ENCODE results near the gene AGPAT2.

DNA sequence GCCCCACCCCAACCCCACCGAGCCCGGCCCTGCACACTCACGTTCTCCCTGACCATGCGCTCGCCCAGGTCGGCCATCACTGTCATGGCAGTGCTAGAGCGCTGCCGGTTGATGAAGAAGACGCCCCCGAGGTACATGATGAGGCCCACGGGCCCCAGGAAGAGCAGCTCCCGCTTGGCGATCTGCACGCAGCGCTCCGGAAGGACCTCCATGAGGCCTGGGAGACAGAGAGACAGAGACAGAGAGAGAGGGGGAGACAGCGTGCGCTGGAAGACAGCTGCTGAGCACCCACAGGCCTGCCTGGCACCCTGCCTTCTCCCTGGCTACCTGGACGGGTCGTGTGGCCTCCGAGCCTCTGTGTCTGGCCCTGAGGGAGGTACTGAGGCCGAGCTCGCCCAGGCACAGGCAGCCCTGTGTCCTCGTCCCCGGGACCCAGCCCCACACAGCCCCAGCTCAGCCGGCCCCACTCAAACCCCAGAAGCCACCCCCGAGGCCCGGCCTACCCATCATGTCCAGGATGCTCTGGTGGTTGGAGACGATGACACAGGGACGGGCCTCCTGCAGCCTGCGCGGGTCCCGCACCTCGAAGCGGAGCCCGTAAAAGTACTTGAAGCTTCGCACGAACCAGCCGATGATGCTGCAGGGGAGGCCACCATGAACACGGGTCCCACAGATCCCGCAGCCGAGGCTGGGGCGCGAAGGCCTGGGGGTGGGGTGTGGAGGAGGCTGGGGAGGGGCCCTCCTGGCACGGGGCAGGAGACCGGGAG lies 10.2 kb downstream of the AGPAT2 start:
- TF ChIP-seq CTCF (IDR thresholded peaks at IDR 0.05) (no peak), POLR2AphosphoS5 (IDR thresholded peaks at IDR 0.05; ENCODE audit: low read depth, low read length) (no peak), SIN3A (IDR thresholded peaks at IDR 0.05; ENCODE audit: borderline replicate concordance, insufficient read depth, low read depth, low read length) (no peak)
- TF ChIP-seq, protein P1, sequence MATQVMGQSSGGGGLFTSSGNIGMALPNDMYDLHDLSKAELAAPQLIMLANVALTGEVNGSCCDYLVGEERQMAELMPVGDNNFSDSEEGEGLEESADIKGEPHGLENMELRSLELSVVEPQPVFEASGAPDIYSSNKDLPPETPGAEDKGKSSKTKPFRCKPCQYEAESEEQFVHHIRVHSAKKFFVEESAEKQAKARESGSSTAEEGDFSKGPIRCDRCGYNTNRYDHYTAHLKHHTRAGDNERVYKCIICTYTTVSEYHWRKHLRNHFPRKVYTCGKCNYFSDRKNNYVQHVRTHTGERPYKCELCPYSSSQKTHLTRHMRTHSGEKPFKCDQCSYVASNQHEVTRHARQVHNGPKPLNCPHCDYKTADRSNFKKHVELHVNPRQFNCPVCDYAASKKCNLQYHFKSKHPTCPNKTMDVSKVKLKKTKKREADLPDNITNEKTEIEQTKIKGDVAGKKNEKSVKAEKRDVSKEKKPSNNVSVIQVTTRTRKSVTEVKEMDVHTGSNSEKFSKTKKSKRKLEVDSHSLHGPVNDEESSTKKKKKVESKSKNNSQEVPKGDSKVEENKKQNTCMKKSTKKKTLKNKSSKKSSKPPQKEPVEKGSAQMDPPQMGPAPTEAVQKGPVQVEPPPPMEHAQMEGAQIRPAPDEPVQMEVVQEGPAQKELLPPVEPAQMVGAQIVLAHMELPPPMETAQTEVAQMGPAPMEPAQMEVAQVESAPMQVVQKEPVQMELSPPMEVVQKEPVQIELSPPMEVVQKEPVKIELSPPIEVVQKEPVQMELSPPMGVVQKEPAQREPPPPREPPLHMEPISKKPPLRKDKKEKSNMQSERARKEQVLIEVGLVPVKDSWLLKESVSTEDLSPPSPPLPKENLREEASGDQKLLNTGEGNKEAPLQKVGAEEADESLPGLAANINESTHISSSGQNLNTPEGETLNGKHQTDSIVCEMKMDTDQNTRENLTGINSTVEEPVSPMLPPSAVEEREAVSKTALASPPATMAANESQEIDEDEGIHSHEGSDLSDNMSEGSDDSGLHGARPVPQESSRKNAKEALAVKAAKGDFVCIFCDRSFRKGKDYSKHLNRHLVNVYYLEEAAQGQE (IDR thresholded peaks at IDR 0.05; ENCODE audit: insufficient read depth in 1 of 2, low read depth in 2 of 2, low read length in 1 of 2), result no peak
